NCI-H226 (cell line): ENCODE measurements around the gene SLC2A6.

Experiments used
- DNase-seq: peaks from one replicate; pipeline ENCODE4 v3.0.0-alpha.2; 2015

The SLC2A6 gene

GRCh38 chr9:133476036-133476931, 2.6 kb downstream of the SLC2A6 start:
- DNase-seq: peak; percentile 84

- DNase-seq: no peak
Measured at GRCh38 chr9:133475292-133476012, 3.4 kb downstream of the SLC2A6 start.

GRCh38 chr9:133474853-133475252, 4.0 kb downstream of the SLC2A6 start:
- no peak for DNase-seq

- no peak for DNase-seq
Measured at GRCh38 chr9:133474215-133474614, 4.7 kb downstream of the SLC2A6 start.

- DNase-seq: no peak
Measured at GRCh38 chr9:133473743-133474142, 5.2 kb downstream of the SLC2A6 start.

GRCh38 chr9:133472753-133473378, 6.0 kb downstream of the SLC2A6 start:
- no peak for DNase-seq

- DNase-seq: no peak
Measured at GRCh38 chr9:133472277-133472645, 6.6 kb downstream of the SLC2A6 start.

GRCh38 chr9:133471551-133472276, 7.2 kb downstream of the SLC2A6 start:
- no peak for DNase-seq

- DNase-seq: no peak
Measured at GRCh38 chr9:133470988-133471387, 7.9 kb downstream of the SLC2A6 start.

GRCh38 chr9:133470427-133470924, 8.4 kb downstream of the SLC2A6 start:
- no peak for DNase-seq

- no peak for DNase-seq
Measured at GRCh38 chr9:133468777-133469421, 10.0 kb downstream of the SLC2A6 start.

- no peak for DNase-seq
Measured at GRCh38 chr9:133468374-133468773, 10.5 kb downstream of the SLC2A6 start.

- DNase-seq: no peak
Measured at GRCh38 chr9:133467101-133467500, 11.8 kb downstream of the SLC2A6 start.

GRCh38 chr9:133465984-133466383, 12.9 kb downstream of the SLC2A6 start:
- no peak for DNase-seq

- no peak for DNase-seq
Measured at GRCh38 chr9:133464638-133465037, 14.3 kb downstream of the SLC2A6 start.

- peak; percentile 39 for DNase-seq
Measured at GRCh38 chr9:133463864-133464615, 14.9 kb downstream of the SLC2A6 start.

- DNase-seq: no peak
Measured at GRCh38 chr9:133463234-133463863, 15.6 kb downstream of the SLC2A6 start.

- no peak for DNase-seq
Measured at GRCh38 chr9:133461975-133462374, 16.9 kb downstream of the SLC2A6 start.

- no peak for DNase-seq
Measured at GRCh38 chr9:133460405-133461175, 18.3 kb downstream of the SLC2A6 start.
